Measurements from ENCODE around the gene NRP1. TPM values are rescaled to one million over a fixed set of nuclear protein-coding genes. Genes with fewer than 3 reads are reported as not detected.

The NRP1 gene
- total RNA-seq, 1 experiment from 2014 or later: 31.7 TPM

DNA sequence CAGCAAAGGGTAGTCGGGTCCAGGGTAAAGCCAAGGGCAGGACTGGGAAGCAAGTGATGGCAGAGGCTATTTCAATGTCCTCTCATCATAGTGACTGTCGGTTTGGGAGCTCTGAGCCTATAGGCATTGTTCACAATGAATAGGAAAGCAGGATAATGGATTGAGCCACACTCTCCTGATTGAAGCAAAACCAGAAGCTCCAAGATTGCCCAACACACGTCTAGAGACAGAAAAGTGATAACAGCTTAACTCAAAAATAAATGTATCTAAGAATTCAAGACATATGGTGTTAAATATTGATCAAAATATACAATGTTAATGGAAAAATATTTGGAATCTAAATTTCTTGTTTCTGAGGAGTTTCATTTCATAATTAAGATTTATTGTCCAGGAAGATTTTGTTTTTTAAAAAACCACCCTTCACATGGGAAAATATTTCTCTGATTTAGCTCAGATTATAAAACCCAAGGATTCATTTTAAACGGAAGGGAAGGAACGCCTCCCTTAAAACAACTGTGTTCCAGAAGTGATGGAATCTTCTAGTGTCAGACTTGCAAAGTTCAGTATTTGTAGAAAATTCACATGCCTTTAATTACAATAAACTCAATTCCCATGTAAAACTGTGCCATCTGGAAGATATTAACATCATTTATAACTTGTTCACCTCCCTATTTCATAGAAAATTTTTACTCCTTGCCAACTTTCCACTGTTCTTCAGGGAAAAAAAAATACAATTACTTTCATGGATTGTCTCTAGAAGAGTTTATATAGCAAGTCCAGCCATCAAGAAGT lies 54.5 kb downstream of the NRP1 start:
- ChIA-PET POLR2A (ENCODE audit: low non-redundant PET) (interaction anchor here (0.6 kb wide), 1 partner anchor 517 kb away, joined by 3 read pairs; no protein-coding TSS in a partner anchor), CTCF (no interaction called here)
- Histone ChIP-seq H3K4me1 (ENCODE audit: insufficient read depth, low read length, poor library complexity, severe bottlenecking) (peaks cover 3% of the 10 kb centered on the region), H3K36me3 (ENCODE audit: insufficient read depth, low read length, poor library complexity, severe bottlenecking) (no peaks in the 10 kb centered on the region), H3K4me3 (ENCODE audit: low read depth, low read length, poor library complexity, severe bottlenecking) (no peak overlapping the region), H3K27me3 (replicated peaks; ENCODE audit: insufficient read depth, low read depth, low read length, poor library complexity) (no peaks in the 10 kb centered on the region), H3K9me3 (ENCODE audit: low read depth, low read length, poor library complexity, severe bottlenecking) (no peaks in the 10 kb centered on the region), H3K27ac (ENCODE audit: low read depth, low read length, poor library complexity, severe bottlenecking) (no peak overlapping the region)
- intact Hi-C loops (cut with micrococcal nuclease; ENCODE audit: unreplicated experiment): no loop called here
- no TSS peak for BruUV-seq (replicated peaks)
- TF ChIP-seq EZH2 (IDR thresholded peaks at IDR 0.05; ENCODE audit: borderline replicate concordance, low read depth, low read length, poor library complexity, severe bottlenecking): no peak
- TF ChIP-seq, protein P1, sequence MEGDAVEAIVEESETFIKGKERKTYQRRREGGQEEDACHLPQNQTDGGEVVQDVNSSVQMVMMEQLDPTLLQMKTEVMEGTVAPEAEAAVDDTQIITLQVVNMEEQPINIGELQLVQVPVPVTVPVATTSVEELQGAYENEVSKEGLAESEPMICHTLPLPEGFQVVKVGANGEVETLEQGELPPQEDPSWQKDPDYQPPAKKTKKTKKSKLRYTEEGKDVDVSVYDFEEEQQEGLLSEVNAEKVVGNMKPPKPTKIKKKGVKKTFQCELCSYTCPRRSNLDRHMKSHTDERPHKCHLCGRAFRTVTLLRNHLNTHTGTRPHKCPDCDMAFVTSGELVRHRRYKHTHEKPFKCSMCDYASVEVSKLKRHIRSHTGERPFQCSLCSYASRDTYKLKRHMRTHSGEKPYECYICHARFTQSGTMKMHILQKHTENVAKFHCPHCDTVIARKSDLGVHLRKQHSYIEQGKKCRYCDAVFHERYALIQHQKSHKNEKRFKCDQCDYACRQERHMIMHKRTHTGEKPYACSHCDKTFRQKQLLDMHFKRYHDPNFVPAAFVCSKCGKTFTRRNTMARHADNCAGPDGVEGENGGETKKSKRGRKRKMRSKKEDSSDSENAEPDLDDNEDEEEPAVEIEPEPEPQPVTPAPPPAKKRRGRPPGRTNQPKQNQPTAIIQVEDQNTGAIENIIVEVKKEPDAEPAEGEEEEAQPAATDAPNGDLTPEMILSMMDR (conservative IDR thresholded peaks at IDR 0.05; ENCODE audit: low read depth, low read length): no peak
- no peak for DNase-seq (ENCODE audit: low spot score)

DNA sequence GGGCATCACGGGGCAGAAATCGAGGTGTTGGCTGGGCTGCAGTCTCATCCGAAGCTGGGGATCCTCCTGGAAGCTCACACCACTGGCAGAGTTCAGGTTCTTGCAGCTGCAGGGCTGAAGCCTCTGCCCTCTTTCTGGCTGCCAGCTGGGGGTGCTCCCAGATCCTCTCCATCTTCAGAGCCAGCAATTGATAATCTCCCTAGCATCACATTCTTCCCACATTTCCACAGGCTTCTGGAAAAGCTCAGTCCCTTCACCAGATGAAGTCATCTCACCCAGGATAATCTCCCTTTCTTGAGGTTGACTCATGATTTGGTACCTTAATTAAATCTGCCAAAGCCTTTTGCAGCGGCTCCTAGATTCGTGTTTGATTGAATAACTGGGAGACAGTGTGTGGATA lies 55.2 kb downstream of the NRP1 start:
- peaks cover 9% of the 10 kb centered on the region for H3K4me1 ChIP-seq (ENCODE audit: insufficient read depth, low read length, poor library complexity, severe bottlenecking)
- no peaks in the 10 kb centered on the region for H3K9me3 ChIP-seq (ENCODE audit: low read depth, low read length, poor library complexity, severe bottlenecking)
- TF ChIP-seq, protein P1 (conservative IDR thresholded peaks at IDR 0.05; ENCODE audit: low read depth, low read length): no peak
- no peak for TF ChIP-seq EZH2 (IDR thresholded peaks at IDR 0.05; ENCODE audit: borderline replicate concordance, low read depth, low read length, poor library complexity, severe bottlenecking)
- POLR2A ChIA-PET (ENCODE audit: low non-redundant PET): interaction anchor here (0.6 kb wide), 1 partner anchor 517 kb away, joined by 3 read pairs; no protein-coding TSS in a partner anchor
- H3K36me3 ChIP-seq (ENCODE audit: insufficient read depth, low read length, poor library complexity, severe bottlenecking): no peaks in the 10 kb centered on the region
- no peak overlapping the region for H3K4me3 ChIP-seq (ENCODE audit: low read depth, low read length, poor library complexity, severe bottlenecking)
- intact Hi-C loops (cut with micrococcal nuclease; ENCODE audit: unreplicated experiment): no loop called here
- DNase-seq (ENCODE audit: low spot score): no peak
- BruUV-seq (replicated peaks): no TSS peak
- H3K27me3 ChIP-seq (replicated peaks; ENCODE audit: insufficient read depth, low read depth, low read length, poor library complexity): no peaks in the 10 kb centered on the region
- CTCF ChIA-PET: no interaction called here
- no peak overlapping the region for H3K27ac ChIP-seq (ENCODE audit: low read depth, low read length, poor library complexity, severe bottlenecking)

DNA sequence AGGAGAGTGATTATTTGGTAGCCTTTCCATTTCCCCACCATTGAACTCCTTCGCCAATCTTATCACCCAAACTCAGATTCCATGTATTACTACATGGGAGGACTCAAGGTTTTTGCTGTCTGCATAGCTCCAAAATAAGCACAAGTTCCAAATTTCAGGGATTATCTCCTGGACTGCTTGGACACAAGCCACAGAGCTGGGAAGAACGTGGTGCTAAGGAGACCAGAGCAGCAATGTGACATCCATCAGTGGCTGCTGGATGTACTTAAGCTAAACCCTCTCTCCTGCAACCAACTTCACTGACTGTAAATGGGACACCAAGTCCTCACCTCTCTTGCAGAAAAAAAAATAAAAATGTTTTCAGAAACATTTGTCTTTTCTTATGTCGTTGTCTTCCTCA lies 56.3 kb downstream of the NRP1 start:
- no TSS peak for BruUV-seq (replicated peaks)
- ChIA-PET POLR2A (ENCODE audit: low non-redundant PET) (no interaction called here), CTCF (no interaction called here)
- no peak for DNase-seq (ENCODE audit: low spot score)
- H3K4me3 ChIP-seq (ENCODE audit: low read depth, low read length, poor library complexity, severe bottlenecking): no peak overlapping the region
- no peaks in the 10 kb centered on the region for H3K9me3 ChIP-seq (ENCODE audit: low read depth, low read length, poor library complexity, severe bottlenecking)
- intact Hi-C loops (cut with micrococcal nuclease; ENCODE audit: unreplicated experiment): no loop called here
- H3K27me3 ChIP-seq (replicated peaks; ENCODE audit: insufficient read depth, low read depth, low read length, poor library complexity): no peaks in the 10 kb centered on the region
- H3K4me1 ChIP-seq (ENCODE audit: insufficient read depth, low read length, poor library complexity, severe bottlenecking): peaks cover 19% of the 10 kb centered on the region
- no peaks in the 10 kb centered on the region for H3K36me3 ChIP-seq (ENCODE audit: insufficient read depth, low read length, poor library complexity, severe bottlenecking)
- TF ChIP-seq EZH2 (IDR thresholded peaks at IDR 0.05; ENCODE audit: borderline replicate concordance, low read depth, low read length, poor library complexity, severe bottlenecking): no peak
- TF ChIP-seq, protein P1 (conservative IDR thresholded peaks at IDR 0.05; ENCODE audit: low read depth, low read length): no peak
- H3K27ac ChIP-seq (ENCODE audit: low read depth, low read length, poor library complexity, severe bottlenecking): no peak overlapping the region
